Activated CD4-positive, alpha-beta T cell treated with anti-CD3 and anti-CD28 coated beads for 36 hours (primary cell): ENCODE results near the gene CLCN2. TPM values are rescaled to one million over a fixed set of nuclear protein-coding genes. Genes with fewer than 3 reads are reported as not detected.

Experiments used
- ATAC-seq: fragments of 200-7000 bp; cut with Tn5 transposase; one replicate; pipeline ENCODE4 v1.10.0; 2021; ENCODE audit warnings: mild to moderate bottlenecking, moderate library complexity
- CTCF ChIA-PET: fragments of 350-600 bp; sonication (Branson Sonifier 250); formaldehyde crosslinking; loops from one replicate; lab custom pipeline; 2021; ENCODE audit warnings: antibody characterized with exemption; lab: Charles Lee
- POLR2A ChIA-PET: fragments of 350-600 bp; sonication (Branson Sonifier 250); formaldehyde crosslinking; loops from one replicate; lab custom pipeline; 2021; ENCODE audit warnings: antibody characterized with exemption, inconsistent platforms; lab: Charles Lee
- DNase-seq: peaks from one replicate; pipeline ENCODE4 v3.0.0-alpha.2; 2020
- H3K27ac Mint-ChIP-seq: one replicate; pipeline ENCODE4 v1.8.0; 2021; ENCODE audit warnings: mixed read lengths
- H3K27me3 Mint-ChIP-seq: one replicate; pipeline ENCODE4 v1.8.0; 2021; ENCODE audit warnings: mixed read lengths
- H3K36me3 Mint-ChIP-seq: one replicate; pipeline ENCODE4 v1.8.0; 2021; ENCODE audit warnings: low read depth, mixed read lengths
- H3K4me1 Mint-ChIP-seq: one replicate; pipeline ENCODE4 v1.8.0; 2021; ENCODE audit warnings: mixed read lengths
- H3K4me3 Mint-ChIP-seq: one replicate; pipeline ENCODE4 v1.8.0; 2021; ENCODE audit warnings: mild to moderate bottlenecking, moderate library complexity, mixed read lengths
- H3K9me3 Mint-ChIP-seq: one replicate; pipeline ENCODE4 v1.8.0; 2021; ENCODE audit warnings: low read depth, mixed read lengths
- intact Hi-C, 2 experiments: fragments of 100-400 bp; cut with DNase I in 1 of 2; cut with micrococcal nuclease in 1 of 2; formaldehyde crosslinking; loops; one replicate each; pipeline versions ENCODE4 v1.14.2 to v1.15.1; 2022 to 2024; cut with DNase I, micrococcal nuclease
- total RNA-seq, 2 experiments: library from RNA; stranded (reverse); gene quantifications; one replicate each; pipeline ENCODE4 v1.2.3, GENCODE V29; 2021

The CLCN2 gene
- 1 to 10 TPM; 4.6 to 4.7 TPM for total RNA-seq

- ChIA-PET CTCF (interaction anchor here (0.8 to 1.8 kb wide), 5 partner anchors 8 to 180 kb away, joined by 3 to 9 read pairs (median 4); partner anchors contain the start of gene FAM131A), POLR2A (no interaction called here)
- H3K9me3 Mint-ChIP-seq, result no peaks in the 10 kb centered on the region
- intact Hi-C loops, result loop anchor here in 1 of 2 experiments (5.0 kb wide), 2 partner anchors 724 to 921 kb away; partner anchors contain the start of gene KLHL24
- H3K27me3 Mint-ChIP-seq, result no peaks in the 10 kb centered on the region
- H3K36me3 Mint-ChIP-seq, result peaks cover 26% of the 10 kb centered on the region
- H3K4me3 Mint-ChIP-seq, result peak within 1 kb of the TSS; percentile 98
- peak within 1 kb of the TSS; percentile 97 for H3K27ac Mint-ChIP-seq
- ATAC-seq, result peak; percentile 27
- peaks cover 22% of the 10 kb centered on the region for H3K4me1 Mint-ChIP-seq
- peak; percentile 66 for DNase-seq
Measured at GRCh38 chr3:184361532-184361931, at the start of gene CLCN2, which contains the start of gene POLR2H. Gene CLCN2, minus strand, starts transcription at chr3:184361605. Its CDS starts 126 bp downstream, at chr3:184361479. Gene POLR2H, plus strand, starts transcription at chr3:184361710. Its CDS starts 1,783 bp downstream, at chr3:184363493.

DNA sequence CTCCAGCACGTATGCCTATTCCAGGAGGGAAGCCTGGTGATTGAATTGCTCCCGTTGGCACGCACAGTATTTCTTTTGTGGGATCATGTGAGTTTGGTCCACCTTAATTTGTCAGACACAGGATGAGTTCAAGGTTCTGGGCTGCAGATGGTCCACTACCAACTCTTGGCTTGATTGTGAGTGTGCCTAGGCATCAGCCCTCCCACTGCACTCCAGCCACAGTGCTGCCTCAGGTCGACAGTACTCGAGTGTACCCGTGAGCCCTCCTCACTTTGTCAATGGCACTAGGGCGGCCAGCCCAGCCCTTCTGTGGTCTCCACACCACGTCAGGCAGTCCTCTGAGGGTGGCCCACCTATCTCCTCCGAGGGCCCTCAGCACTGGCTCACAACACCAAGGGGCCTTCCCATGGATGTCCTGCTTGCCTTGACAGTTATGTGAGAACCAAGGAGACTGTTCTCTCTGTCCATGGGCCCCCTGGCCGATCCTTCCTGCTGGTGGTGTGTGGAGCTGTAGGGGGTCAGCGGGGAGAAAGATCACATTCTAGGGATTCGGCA lies 48.6 kb upstream of the CLCN2 start:
- Mint-ChIP-seq H3K9me3 (no peaks in the 10 kb centered on the region), H3K4me3 (no peak overlapping the region), H3K36me3 (no peaks in the 10 kb centered on the region), H3K4me1 (no peaks in the 10 kb centered on the region), H3K27ac (no peak overlapping the region), H3K27me3 (no peaks in the 10 kb centered on the region)
- ChIA-PET POLR2A (no interaction called here), CTCF (interaction anchor here (1.0 kb wide), 1 partner anchor 59 kb away, joined by 3 read pairs; no protein-coding TSS in a partner anchor)
- ATAC-seq (no peak), DNase-seq (no peak)
- intact Hi-C loops, result no loop called here

DNA sequence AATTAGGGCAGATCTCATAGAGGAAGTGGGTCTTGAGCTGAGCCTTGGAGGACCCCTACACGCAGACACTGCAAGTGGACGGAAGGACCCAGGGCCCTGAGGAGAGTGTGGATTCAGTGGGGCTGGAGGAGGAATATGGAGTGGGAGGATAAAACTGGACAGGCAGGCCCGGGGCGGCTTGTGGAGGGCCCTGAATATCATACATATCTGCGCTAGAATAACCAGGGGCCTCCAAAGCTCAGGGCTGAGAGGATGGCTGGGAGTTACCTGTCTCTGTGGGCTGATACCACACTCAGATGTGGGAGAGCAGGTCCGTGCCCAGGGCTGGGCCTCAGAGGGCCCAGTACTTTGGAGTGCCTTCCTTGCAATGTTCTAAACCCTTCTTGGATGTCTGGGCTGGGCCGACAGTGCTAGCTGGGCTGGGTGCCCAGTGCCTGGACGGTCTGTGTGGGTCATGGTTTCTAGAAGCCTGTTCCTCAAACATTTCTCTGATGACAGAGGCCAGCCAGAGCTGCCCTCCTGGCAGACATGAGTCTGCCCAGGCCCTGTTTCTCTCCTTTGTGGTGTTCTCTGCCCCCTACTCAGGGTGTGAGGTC lies 48.0 kb upstream of the CLCN2 start:
- no peak for ATAC-seq

DNA sequence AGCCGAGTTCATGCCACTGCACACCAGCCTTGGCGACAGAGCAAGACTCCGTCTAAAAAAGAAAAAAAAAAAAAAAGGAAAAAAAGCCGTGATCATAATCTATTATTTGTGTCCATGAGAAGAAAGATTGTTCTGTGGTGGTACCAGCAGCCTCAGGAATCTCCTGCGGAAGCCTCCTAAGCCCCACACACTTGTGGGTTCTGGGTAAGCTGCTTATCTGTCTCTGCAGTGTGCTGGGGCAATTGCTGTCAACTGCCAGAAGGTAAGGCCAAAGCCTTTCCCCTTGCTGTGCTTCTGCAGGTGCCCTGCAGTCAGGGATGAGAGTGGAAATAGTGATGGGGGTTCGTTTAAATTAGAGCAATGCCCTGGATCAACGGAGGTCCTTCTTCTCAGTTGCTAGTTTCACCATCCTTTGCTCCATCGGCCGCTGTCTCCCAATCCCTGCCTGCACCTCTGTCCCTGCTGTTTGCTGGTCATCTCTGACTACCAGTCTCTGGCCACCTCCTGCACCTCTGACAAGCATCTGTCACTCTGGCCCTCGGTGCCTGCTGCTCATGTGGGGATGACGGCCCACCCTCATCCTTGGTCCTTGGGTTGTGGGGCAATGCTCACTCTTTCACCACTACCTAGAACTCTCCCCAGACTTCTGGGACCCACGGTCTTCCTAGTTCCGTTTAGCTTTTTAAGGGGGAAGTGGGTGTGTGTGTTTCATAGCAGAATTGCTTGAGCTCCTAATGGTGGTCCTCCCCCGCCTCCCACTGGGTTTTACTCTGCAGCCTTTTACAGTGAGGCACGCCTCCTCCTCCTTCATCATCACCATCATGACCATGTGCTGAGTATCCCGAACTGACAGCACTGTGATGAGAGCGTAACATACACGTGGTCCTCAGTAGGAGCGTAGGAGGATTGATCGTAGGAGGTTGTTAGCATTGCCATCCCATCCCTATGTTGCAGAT lies 43.9 kb upstream of the CLCN2 start:
- H3K27me3 Mint-ChIP-seq, result peaks cover 17% of the 10 kb centered on the region
- POLR2A ChIA-PET, result no interaction called here
- no peaks in the 10 kb centered on the region for H3K9me3 Mint-ChIP-seq
- no peak for ATAC-seq
- CTCF ChIA-PET, result interaction anchor here (1.1 kb wide), 1 partner anchor 398 kb away, joined by 3 read pairs; no protein-coding TSS in a partner anchor
- H3K4me1 Mint-ChIP-seq, result no peaks in the 10 kb centered on the region
- no peak overlapping the region for H3K4me3 Mint-ChIP-seq
- H3K36me3 Mint-ChIP-seq, result no peaks in the 10 kb centered on the region
- DNase-seq, result no peak
- intact Hi-C loops, result no loop called here
- H3K27ac Mint-ChIP-seq, result no peak overlapping the region

More for the DNA sequence above, 48.0 kb upstream of the CLCN2 start:
- H3K27ac Mint-ChIP-seq, result no peak overlapping the region
- no peaks in the 10 kb centered on the region for H3K9me3 Mint-ChIP-seq
- DNase-seq, result no peak
- H3K27me3 Mint-ChIP-seq, result no peaks in the 10 kb centered on the region
- intact Hi-C loops, result no loop called here
- H3K36me3 Mint-ChIP-seq, result no peaks in the 10 kb centered on the region
- ChIA-PET POLR2A (no interaction called here), CTCF (interaction anchor here (0.6 to 1.0 kb wide), 3 partner anchors 9 to 103 kb away, joined by 3 to 4 read pairs (median 3); no protein-coding TSS in a partner anchor)
- H3K4me3 Mint-ChIP-seq, result no peak overlapping the region
- H3K4me1 Mint-ChIP-seq, result no peaks in the 10 kb centered on the region

DNA sequence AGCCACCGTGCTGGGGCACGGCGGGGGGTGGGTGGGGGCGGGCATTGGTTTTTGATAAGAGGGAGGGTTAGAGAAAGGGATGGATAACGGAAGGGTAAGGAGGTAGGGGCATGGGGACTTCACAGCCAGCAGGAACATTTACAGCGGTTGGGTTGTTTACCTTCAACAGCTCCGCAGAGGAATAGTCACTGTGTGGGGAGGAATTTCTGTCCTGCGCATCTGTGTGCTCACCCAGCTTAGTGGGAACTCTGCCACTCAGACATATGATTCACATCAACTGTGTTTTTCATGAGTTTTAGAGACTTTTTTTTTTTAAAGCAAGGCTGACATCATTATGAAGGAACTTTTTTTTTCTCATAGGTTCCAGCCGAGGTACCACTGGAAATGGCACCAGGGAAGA lies 38.0 kb upstream of the CLCN2 start:
- POLR2A ChIA-PET, result no interaction called here
- Mint-ChIP-seq H3K9me3 (no peaks in the 10 kb centered on the region), H3K36me3 (no peaks in the 10 kb centered on the region), H3K27ac (no peak overlapping the region), H3K27me3 (peaks cover 17% of the 10 kb centered on the region), H3K4me3 (no peak overlapping the region), H3K4me1 (no peaks in the 10 kb centered on the region)
- CTCF ChIA-PET, result no interaction called here
- DNase-seq (no peak), ATAC-seq (no peak)
- intact Hi-C loops, result no loop called here

DNA sequence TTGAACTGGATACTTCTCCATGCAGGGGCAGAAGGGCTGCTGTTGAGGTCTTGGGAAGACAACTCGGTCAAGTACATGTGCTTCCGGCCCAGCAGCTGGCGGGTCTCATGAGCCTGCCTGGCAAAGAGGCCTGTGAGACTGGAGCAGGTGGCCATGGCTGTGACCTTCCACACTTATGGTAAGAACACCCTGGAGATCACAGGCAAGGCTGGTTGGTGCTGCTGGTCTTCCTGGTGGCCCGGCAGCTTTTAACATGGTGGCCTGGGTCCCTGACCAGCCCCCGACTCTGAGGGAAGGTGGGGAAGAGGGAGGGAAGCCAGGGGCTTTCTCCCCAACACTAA lies 33.9 kb upstream of the CLCN2 start:
- H3K27me3 Mint-ChIP-seq, result no peaks in the 10 kb centered on the region
- CTCF ChIA-PET, result interaction anchor here (1.1 kb wide), 1 partner anchor 18 kb away, joined by 4 read pairs; no protein-coding TSS in a partner anchor
- H3K4me1 Mint-ChIP-seq, result no peaks in the 10 kb centered on the region
- no peak for ATAC-seq
- H3K4me3 Mint-ChIP-seq, result no peak overlapping the region
- no peaks in the 10 kb centered on the region for H3K36me3 Mint-ChIP-seq
- intact Hi-C loops, result no loop called here
- H3K27ac Mint-ChIP-seq, result no peak overlapping the region
- POLR2A ChIA-PET, result no interaction called here
- no peaks in the 10 kb centered on the region for H3K9me3 Mint-ChIP-seq
- DNase-seq, result no peak

- ATAC-seq, result no peak
- DNase-seq, result no peak
- intact Hi-C loops, result no loop called here
- no peaks in the 10 kb centered on the region for H3K9me3 Mint-ChIP-seq
- no peaks in the 10 kb centered on the region for H3K36me3 Mint-ChIP-seq
- ChIA-PET CTCF (interaction anchor here (1.3 kb wide), 1 partner anchor 19 kb away, joined by 4 read pairs; no protein-coding TSS in a partner anchor), POLR2A (no interaction called here)
- H3K27me3 Mint-ChIP-seq, result peaks cover 6% of the 10 kb centered on the region
- no peak overlapping the region for H3K4me3 Mint-ChIP-seq
- no peaks in the 10 kb centered on the region for H3K4me1 Mint-ChIP-seq
- H3K27ac Mint-ChIP-seq, result no peak overlapping the region
Measured at GRCh38 chr3:184391266-184391665, 29.9 kb upstream of the CLCN2 start.

DNA sequence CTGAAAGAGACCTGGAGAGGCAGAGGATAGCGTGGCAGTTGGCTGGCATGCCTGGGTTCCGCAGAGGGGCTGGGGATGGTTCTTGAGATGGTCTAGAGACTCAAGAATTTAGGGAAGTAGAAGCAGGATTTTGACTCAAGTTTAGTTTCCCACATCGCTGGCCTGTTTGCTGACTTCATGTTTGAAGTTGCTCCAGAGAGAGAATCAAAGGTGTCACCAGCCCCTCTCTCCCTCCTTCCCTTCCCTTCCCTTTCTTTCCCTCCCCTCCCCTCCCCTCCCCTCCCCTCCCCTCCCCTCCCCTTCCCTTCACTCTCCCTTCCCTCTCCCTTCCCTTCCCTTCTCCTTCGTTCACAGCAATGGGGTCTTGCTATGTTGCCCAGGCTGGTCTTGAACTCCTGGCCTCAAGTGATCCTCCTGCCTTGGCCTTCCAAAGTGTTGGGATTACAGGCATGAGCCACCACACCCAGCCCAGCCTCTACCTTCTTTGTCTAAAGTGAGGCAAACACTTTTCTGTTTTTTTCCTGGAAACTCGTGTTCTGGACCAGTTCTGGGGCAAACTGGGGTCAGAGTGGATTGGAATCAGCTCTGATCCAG lies 28.6 kb upstream of the CLCN2 start:
- H3K9me3 Mint-ChIP-seq, result no peaks in the 10 kb centered on the region
- H3K4me1 Mint-ChIP-seq, result no peaks in the 10 kb centered on the region
- peaks cover 7% of the 10 kb centered on the region for H3K27me3 Mint-ChIP-seq
- H3K27ac Mint-ChIP-seq, result no peak overlapping the region
- CTCF ChIA-PET, result interaction anchor here (0.7 to 1.3 kb wide), 2 partner anchors 18 to 27 kb away, joined by 3 to 4 read pairs; no protein-coding TSS in a partner anchor
- intact Hi-C loops, result no loop called here
- DNase-seq, result no peak
- no peak for ATAC-seq
- H3K4me3 Mint-ChIP-seq, result no peak overlapping the region
- H3K36me3 Mint-ChIP-seq, result no peaks in the 10 kb centered on the region
- POLR2A ChIA-PET, result no interaction called here

DNA sequence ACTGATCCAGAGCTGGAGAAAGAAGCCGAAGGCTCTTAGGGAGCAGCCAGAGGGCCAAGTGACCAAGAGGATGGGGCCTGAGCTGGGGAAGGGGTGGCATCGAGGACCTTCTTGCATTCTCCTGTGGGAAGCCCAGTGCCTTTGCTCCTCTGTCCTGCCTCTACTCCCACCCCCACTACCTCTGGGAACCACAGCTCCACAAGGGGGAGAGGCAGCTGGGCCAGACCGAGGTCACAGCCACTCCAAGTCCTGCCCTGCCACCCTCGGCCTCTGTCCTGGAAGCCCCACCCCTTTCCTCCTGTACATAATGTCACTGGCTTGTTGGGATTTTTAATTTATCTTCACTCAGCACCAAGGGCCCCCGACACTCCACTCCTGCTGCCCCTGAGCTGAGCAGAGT lies 28.0 kb upstream of the CLCN2 start:
- ATAC-seq, result no peak
- H3K9me3 Mint-ChIP-seq, result no peaks in the 10 kb centered on the region
- H3K27ac Mint-ChIP-seq, result no peak overlapping the region
- ChIA-PET CTCF (interaction anchor here (0.7 kb wide), 1 partner anchor 27 kb away, joined by 3 read pairs; no protein-coding TSS in a partner anchor), POLR2A (no interaction called here)
- H3K27me3 Mint-ChIP-seq, result peaks cover 10% of the 10 kb centered on the region
- H3K4me3 Mint-ChIP-seq, result no peak overlapping the region
- no peak for DNase-seq
- no peaks in the 10 kb centered on the region for H3K36me3 Mint-ChIP-seq
- intact Hi-C loops, result no loop called here
- H3K4me1 Mint-ChIP-seq, result no peaks in the 10 kb centered on the region

DNA sequence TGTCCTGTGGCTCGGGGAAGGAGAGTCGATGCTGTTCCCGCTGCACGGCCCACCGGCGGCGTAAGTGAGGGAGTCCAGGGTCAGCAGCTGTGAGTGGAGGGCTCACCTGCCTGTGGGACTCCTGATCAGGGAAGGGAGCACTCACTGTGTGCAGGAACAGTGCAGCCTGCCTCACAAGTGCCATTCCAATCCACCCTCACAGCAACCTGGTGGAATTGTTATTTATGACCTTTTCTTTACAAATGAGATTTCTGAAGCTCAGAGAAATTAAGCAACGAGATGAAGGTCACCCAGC lies 27.5 kb upstream of the CLCN2 start:
- Mint-ChIP-seq H3K4me1 (no peaks in the 10 kb centered on the region), H3K36me3 (no peaks in the 10 kb centered on the region), H3K27me3 (peaks cover 10% of the 10 kb centered on the region), H3K27ac (no peak overlapping the region), H3K9me3 (no peaks in the 10 kb centered on the region), H3K4me3 (no peak overlapping the region)
- DNase-seq, result no peak
- ChIA-PET POLR2A (no interaction called here), CTCF (no interaction called here)
- ATAC-seq, result no peak
- intact Hi-C loops, result no loop called here
